ENCODE results near the gene ELOVL6. TPM values are rescaled to one million over a fixed set of nuclear protein-coding genes. Genes with fewer than 3 reads are reported as not detected.

Gene ELOVL6
- total and polyA plus RNA-seq, 2 of the 4 experiments (the other 2 are of a cell fraction) = 17.9 to 19.0 TPM

DNA sequence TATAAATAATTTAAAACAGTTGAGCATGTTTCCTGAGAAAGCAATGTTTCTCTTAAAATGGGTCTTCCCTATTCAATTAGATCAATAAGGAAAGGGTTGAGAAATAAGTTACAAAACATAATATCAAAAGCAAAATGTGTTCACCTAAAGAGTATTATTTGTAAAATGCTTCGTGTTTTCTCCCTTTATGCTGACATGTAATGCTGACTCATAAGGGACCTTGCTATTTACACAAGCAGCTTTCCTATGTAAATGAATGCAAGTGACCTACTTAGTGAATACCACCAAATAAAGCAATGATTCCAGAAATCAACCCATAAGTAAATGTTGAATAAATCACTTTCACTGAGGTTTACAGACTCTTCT lies 91.5 kb downstream of the ELOVL6 start:
- TF ChIP-seq SMC3 (IDR thresholded peaks at IDR 0.05; ENCODE audit: low read depth, low read length) (no peak), CHD1 (IDR thresholded peaks at IDR 0.05; ENCODE audit: low read depth, low read length) (no peak), ELK1 (IDR thresholded peaks at IDR 0.05; ENCODE audit: borderline replicate concordance, low read depth, low read length) (no peak), POLR2A (IDR thresholded peaks at IDR 0.05; ENCODE audit: low read depth, low read length) (no peak), CEBPB (IDR thresholded peaks at IDR 0.05; ENCODE audit: low read depth, low read length) (no peak), MAFK (IDR thresholded peaks at IDR 0.05; ENCODE audit: low read depth, low read length) (peak; percentile 82), USF2 (IDR thresholded peaks at IDR 0.05; ENCODE audit: low read depth, low read length) (no peak), MAZ (IDR thresholded peaks at IDR 0.05; ENCODE audit: borderline replicate concordance, low read depth, low read length) (no peak), RCOR1 (IDR thresholded peaks at IDR 0.05; ENCODE audit: insufficient replicate concordance, low read length) (no peak), BHLHE40 (IDR thresholded peaks at IDR 0.05; ENCODE audit: low read depth, low read length) (peak; percentile 44; the same call in 1 of the 2 replicates), RFX5 (IDR thresholded peaks at IDR 0.05; ENCODE audit: low read depth, low read length) (no peak), FOS (IDR thresholded peaks at IDR 0.05; ENCODE audit: low read depth, low read length) (peak; percentile 71; the same call in 1 of the 2 replicates), MXI1 (IDR thresholded peaks at IDR 0.05; ENCODE audit: borderline replicate concordance, low read depth, low read length) (no peak), NFE2L2 (IDR thresholded peaks at IDR 0.05; ENCODE audit: low read depth, low read length) (peak; percentile 81), RAD21 (IDR thresholded peaks at IDR 0.05; ENCODE audit: low read length) (no peak)
- TF ChIP-seq, protein P1, sequence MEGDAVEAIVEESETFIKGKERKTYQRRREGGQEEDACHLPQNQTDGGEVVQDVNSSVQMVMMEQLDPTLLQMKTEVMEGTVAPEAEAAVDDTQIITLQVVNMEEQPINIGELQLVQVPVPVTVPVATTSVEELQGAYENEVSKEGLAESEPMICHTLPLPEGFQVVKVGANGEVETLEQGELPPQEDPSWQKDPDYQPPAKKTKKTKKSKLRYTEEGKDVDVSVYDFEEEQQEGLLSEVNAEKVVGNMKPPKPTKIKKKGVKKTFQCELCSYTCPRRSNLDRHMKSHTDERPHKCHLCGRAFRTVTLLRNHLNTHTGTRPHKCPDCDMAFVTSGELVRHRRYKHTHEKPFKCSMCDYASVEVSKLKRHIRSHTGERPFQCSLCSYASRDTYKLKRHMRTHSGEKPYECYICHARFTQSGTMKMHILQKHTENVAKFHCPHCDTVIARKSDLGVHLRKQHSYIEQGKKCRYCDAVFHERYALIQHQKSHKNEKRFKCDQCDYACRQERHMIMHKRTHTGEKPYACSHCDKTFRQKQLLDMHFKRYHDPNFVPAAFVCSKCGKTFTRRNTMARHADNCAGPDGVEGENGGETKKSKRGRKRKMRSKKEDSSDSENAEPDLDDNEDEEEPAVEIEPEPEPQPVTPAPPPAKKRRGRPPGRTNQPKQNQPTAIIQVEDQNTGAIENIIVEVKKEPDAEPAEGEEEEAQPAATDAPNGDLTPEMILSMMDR (conservative IDR thresholded peaks at IDR 0.05; ENCODE audit: low read depth, low read length) = no peak
- H2AK5ac ChIP-seq (ENCODE audit: low read depth, low read length) = no peak overlapping the region
- H2BK5ac ChIP-seq (ENCODE audit: low read depth, low read length, poor library complexity, severe bottlenecking) = peak overlapping the region; percentile 87
- H3K4me3 ChIP-seq (ENCODE audit: insufficient read depth, low read depth, low read length) = no peak overlapping the region
- in situ Hi-C loops (cut with MboI; ENCODE audit: low sequenced_read_pairs) = no loop called here
- H3K9ac ChIP-seq (ENCODE audit: low read depth, low read length) = no peak overlapping the region
- no peak overlapping the region for H4K91ac ChIP-seq (ENCODE audit: insufficient read depth, low read depth, low read length)
- no TSS peak for BruUV-seq (replicated peaks)
- H3K27ac ChIP-seq (ENCODE audit: insufficient read depth, low read length) = no peak overlapping the region
- no peaks in the 10 kb centered on the region for H3K27me3 ChIP-seq (ENCODE audit: control insufficient read depth, insufficient read depth, low read length)
- ChIA-PET CTCF (interaction anchor here (1.0 kb wide), 1 partner anchor 57 kb away, joined by 3 read pairs; no protein-coding TSS in a partner anchor), POLR2A (ENCODE audit: unreplicated experiment) (no interaction called here)
- no peak overlapping the region for H2BK120ac ChIP-seq (ENCODE audit: low read depth, low read length)
- H2AFZ ChIP-seq (replicated peaks; ENCODE audit: low read length, poor library complexity) = no peak overlapping the region
- no peak overlapping the region for H2BK15ac ChIP-seq (ENCODE audit: low read depth, low read length)
- ATAC-seq (ENCODE audit: low read depth) (peak; percentile 86), DNase-seq (peak; percentile 85)
- peaks cover 3 to 10% of the 10 kb centered on the region in 2 experiments; a peak in 2 of 4 replicates for H3K79me1 ChIP-seq (ENCODE audit: low read depth in 1 of 2, low read length in 2 of 2)
- no peaks in the 10 kb centered on the region for H3K9me3 ChIP-seq (ENCODE audit: control insufficient read depth, insufficient read depth, low read length)
- no peak overlapping the region for H3K4ac ChIP-seq (ENCODE audit: low read depth, low read length)
- H4K8ac ChIP-seq (ENCODE audit: low read depth in 2 of 2, low read length in 2 of 2) = no peak overlapping the region; a peak in 1 of 4 replicates
- H3K4me2 ChIP-seq (ENCODE audit: low read depth, low read length) = peak overlapping the region; percentile 56
- no peak overlapping the region for H2BK20ac ChIP-seq (ENCODE audit: low read depth, low read length)
- peak overlapping the region; percentile 20; the same call in 1 of the 2 replicates for H3K23ac ChIP-seq (ENCODE audit: low read depth, low read length)
- peak overlapping the region; percentile 32; the same call in 1 of the 2 replicates for H3K18ac ChIP-seq (ENCODE audit: low read depth, low read length)
- no peak overlapping the region for H3K56ac ChIP-seq (ENCODE audit: extremely low read depth, insufficient read depth, low read length)
- H3K4me1 ChIP-seq (ENCODE audit: control insufficient read depth, insufficient read depth, low read length) = peaks cover 3% of the 10 kb centered on the region
- intact Hi-C loops (cut with micrococcal nuclease) = loop anchor here (2.0 to 5.0 kb wide), 2 partner anchors 18 to 90 kb away; partner anchors contain the start of gene ELOVL6
- no peak overlapping the region for H4K5ac ChIP-seq (ENCODE audit: low read depth, low read length)
- dilution Hi-C loops (cut with HindIII; ENCODE audit: low sequenced_read_pairs, unreplicated experiment) = no loop called here
- no peak overlapping the region for H3K14ac ChIP-seq (replicated peaks; ENCODE audit: low read depth, low read length)
- no peaks in the 10 kb centered on the region for H3K36me3 ChIP-seq (ENCODE audit: control insufficient read depth, insufficient read depth, low read length)
- no peaks in the 10 kb centered on the region for H3K9me1 ChIP-seq (ENCODE audit: insufficient read depth, low read length)
- WGBS, 2 experiments (ENCODE audit: extremely low coverage in 2 of 2, insufficient read length in 1 of 2) = no CpG with 5 or more reads among the region's 1 CpG
- H4K20me1 ChIP-seq (ENCODE audit: insufficient read depth, low read length) = no peaks in the 10 kb centered on the region
- H2AK9ac ChIP-seq (replicated peaks; ENCODE audit: low read depth, low read length, poor library complexity) = no peak overlapping the region
